MM.1S (cell line): ENCODE results near the gene DDX51.

Experiments
- EZH2 ChIP-seq: fragments of 300-600 bp; sonication (generic); optimal IDR thresholded peaks from 2 replicates; pipeline ENCODE3; 2017; ENCODE audit warnings: low read depth, mild to moderate bottlenecking, antibody characterized with exemption, low read length, mixed read lengths
- EZH2phosphoT487 ChIP-seq: fragments of 300-600 bp; sonication (generic); IDR thresholded peaks from 2 replicates; pipeline ENCODE4 v1.6.1; 2018; ENCODE audit warnings: antibody characterized with exemption, low read length
- TF ChIP-seq, protein P1 (sequence below): fragments of 300-600 bp; sonication (generic); IDR thresholded peaks from 2 replicates; pipeline ENCODE4 v1.5.1; 2016; ENCODE audit warnings: antibody characterized with exemption, low read length, mixed read lengths

DNA sequence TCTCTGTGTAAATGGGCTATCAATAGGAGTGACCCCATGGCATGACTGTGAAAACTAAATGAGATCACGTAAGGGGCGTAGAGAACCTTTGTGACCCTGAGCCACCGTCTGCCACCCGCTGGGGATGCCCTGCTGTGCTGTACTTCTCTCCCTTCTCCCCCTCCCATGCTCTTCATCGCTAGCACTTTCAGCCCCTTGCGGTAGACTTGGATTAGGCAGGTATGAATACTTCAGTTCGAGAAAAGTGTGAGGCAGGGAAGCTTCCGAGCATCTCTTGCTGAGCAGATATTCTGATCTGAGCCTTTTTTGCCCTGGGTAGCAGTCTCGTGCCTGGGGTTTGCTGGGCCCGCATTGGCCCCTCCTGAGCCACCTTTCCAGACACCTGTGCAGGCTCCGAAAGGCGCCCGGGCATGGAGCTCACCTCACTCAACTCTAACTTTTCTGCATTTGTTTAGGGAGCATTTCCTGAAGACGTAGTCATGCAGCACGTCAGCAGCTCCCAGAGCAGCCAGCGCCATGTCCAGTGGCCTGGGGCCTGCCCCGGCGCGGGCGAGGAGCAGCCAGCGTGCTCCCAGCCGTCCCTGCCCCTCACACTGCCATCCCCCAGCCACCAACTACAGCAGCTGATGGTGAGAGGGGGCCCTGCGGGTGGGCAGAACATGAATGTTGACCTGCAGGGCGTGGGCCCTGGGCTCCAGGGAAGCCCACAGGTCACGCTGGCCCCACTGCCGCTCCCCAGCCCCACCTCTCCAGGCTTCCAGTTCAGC is 40.4 kb downstream of the DDX51 start:
- TF ChIP-seq, protein P1, sequence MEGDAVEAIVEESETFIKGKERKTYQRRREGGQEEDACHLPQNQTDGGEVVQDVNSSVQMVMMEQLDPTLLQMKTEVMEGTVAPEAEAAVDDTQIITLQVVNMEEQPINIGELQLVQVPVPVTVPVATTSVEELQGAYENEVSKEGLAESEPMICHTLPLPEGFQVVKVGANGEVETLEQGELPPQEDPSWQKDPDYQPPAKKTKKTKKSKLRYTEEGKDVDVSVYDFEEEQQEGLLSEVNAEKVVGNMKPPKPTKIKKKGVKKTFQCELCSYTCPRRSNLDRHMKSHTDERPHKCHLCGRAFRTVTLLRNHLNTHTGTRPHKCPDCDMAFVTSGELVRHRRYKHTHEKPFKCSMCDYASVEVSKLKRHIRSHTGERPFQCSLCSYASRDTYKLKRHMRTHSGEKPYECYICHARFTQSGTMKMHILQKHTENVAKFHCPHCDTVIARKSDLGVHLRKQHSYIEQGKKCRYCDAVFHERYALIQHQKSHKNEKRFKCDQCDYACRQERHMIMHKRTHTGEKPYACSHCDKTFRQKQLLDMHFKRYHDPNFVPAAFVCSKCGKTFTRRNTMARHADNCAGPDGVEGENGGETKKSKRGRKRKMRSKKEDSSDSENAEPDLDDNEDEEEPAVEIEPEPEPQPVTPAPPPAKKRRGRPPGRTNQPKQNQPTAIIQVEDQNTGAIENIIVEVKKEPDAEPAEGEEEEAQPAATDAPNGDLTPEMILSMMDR = no peak
- TF ChIP-seq EZH2phosphoT487 = no peak
- TF ChIP-seq EZH2 = no peak
